ENCODE data around the gene LRMDA.

LRMDA gene

DNA sequence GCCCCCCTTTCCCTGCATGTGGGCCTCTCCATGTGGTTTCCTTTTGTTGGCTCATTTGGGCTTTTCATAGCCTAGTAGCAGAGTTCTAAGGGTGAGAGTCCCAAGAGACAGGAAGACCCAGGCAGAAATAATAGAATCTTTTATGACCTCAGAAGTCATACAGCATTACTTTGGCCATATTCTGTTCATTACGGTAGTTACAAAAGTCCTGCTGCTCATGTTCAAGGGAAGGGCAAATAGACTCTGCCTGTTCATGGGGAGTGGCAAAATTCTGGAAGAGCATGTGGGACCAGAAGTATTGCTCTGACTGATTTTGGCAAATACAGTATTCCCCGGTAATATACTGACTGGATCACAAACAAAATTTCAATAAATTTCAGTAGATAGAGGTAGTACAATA, 910.3 kb downstream of the LRMDA start:
- DNase-seq (ENCODE audit: extremely low read depth, low read depth), result no peak
- TF ChIP-seq, protein P1, sequence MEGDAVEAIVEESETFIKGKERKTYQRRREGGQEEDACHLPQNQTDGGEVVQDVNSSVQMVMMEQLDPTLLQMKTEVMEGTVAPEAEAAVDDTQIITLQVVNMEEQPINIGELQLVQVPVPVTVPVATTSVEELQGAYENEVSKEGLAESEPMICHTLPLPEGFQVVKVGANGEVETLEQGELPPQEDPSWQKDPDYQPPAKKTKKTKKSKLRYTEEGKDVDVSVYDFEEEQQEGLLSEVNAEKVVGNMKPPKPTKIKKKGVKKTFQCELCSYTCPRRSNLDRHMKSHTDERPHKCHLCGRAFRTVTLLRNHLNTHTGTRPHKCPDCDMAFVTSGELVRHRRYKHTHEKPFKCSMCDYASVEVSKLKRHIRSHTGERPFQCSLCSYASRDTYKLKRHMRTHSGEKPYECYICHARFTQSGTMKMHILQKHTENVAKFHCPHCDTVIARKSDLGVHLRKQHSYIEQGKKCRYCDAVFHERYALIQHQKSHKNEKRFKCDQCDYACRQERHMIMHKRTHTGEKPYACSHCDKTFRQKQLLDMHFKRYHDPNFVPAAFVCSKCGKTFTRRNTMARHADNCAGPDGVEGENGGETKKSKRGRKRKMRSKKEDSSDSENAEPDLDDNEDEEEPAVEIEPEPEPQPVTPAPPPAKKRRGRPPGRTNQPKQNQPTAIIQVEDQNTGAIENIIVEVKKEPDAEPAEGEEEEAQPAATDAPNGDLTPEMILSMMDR (IDR thresholded peaks at IDR 0.05; ENCODE audit: low read depth, low read length), result no peak

DNA sequence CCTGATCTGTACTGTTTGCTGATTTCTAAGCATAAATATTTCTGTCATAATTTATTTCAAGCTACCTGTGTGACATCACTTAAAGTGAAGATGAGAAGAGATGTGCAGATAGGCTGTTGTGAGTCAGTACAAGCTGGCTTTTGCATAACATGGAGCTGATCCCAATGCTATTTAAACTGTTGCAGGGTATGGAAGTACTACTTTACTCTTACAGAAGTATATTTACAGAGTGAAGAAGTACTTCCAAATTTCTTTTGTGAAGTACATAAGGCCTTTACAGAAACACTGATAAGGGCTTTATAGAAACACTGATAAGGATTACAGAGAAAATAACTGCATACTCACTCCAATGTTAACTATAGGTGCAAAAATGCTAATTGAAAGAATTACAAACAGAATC, 911.6 kb downstream of the LRMDA start:
- DNase-seq (ENCODE audit: extremely low read depth, low read depth), result no peak
- TF ChIP-seq, protein P1 (IDR thresholded peaks at IDR 0.05; ENCODE audit: low read depth, low read length), result no peak

DNA sequence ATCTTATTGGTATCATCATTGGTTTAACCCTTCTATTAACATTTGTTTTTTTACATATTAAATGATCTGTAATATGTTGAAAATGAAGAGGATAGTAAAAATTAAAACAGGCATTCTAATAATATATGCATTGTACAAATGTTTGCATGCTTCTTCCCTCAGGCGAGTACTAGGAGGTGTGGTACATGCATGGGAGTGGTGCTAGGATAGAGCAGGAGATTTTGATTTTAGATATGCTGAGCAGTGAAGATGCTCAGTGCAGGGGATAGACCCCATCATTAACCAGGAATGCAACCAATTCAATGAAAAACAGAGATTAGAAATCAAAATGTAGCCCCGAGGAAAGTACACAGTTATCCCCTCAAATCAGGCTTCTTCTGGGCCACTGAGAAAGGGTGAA, 916.4 kb downstream of the LRMDA start:
- no peak for DNase-seq (ENCODE audit: extremely low read depth, low read depth)

DNA sequence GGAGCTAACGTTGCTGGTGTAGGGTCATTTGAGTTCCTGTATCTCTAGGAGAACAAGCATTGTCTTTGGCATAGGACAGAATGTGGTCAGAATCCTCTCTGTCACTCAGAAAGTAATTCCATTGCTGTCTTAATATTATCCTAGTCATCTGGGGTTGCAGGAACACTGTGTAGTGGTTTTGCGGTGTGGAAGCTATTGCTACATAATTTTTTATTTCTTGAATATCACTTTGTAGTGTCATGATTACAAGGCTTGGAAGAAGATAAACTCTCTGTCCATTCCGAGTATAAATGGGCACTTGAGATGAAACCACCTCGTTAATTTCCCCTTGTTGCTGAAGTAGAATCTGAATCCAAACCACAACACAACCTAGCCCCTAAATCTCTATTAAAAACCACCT, 919.2 kb downstream of the LRMDA start:
- no peak for DNase-seq (ENCODE audit: extremely low read depth, low read depth)
- TF ChIP-seq, protein P1 (IDR thresholded peaks at IDR 0.05; ENCODE audit: low read depth, low read length), result no peak

More for the DNA sequence above, 916.4 kb downstream of the LRMDA start:
- TF ChIP-seq, protein P1 (IDR thresholded peaks at IDR 0.05; ENCODE audit: low read depth, low read length), result no peak

DNA sequence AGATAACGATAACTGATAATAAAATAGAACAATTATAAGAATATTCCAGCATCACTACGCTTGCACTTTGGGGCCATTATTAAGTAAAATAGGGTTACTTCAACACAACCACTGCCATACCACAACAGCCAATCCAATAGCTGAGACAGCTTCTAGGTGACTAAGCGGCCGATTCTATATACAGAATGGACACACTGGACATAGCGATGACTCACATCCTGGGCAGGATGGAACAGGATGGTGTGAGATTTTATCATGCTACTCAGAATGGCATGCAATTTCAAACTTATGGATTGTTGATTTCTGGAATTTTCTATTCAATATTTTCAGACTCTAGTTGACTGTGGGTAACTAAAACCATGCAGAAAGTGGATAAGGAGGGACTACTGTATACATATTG, 920.9 kb downstream of the LRMDA start:
- DNase-seq (ENCODE audit: extremely low read depth, low read depth), result no peak
- TF ChIP-seq, protein P1 (IDR thresholded peaks at IDR 0.05; ENCODE audit: low read depth, low read length), result no peak

DNA sequence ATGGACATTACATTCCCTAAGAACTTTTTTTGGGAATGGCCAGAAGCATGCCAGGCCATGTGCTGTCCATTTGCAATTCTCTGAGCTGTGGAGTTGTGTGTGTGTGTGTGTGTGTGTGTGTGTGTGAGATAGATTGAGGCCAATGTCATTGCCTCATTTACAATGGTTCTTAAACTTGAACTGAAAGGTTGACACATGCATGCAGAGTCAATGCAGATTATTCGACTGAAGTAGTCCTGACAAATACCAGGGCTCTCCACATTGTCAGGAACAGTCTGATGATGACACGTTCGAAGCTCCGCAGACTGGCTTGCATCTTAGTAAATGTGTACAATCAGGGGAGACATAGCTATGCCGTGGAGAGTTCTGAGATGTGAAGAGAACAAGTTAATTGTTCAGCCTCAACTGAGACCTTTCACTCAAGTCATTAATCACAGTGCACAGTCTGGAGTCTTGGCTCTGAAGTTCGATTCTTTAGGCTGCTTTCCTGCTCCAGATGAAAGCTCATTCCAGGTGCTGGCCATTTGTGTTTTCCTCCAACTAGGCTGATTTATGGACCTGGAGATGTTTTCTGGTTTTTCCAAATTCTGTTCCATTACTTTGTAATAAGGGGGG, 921.9 kb downstream of the LRMDA start:
- TF ChIP-seq, protein P1 (IDR thresholded peaks at IDR 0.05; ENCODE audit: low read depth, low read length), result no peak
- DNase-seq (ENCODE audit: extremely low read depth, low read depth), result no peak

DNA sequence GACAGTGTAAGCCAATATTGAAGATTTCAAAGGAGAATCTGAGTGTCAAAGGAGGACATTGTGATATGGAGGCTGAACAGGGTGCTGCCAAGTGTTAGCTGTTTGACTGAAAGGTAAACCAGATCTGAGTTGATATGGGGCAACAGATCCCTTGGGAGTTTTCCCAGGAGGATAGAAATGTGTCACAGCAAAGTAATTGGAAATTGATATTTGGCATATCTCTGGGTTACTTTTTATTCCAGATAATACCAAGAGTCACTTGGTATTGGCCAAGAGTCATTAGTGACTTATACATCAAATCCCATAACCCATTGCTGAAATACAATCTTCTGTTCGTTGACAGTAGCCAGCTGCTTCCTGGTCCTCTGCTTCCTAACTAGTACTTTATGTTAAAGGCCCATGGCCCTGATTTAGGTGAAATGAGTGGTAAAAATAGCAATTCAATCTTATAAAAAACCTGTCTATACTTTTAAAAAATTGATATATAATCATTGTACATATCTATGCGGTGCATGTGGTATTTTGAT, 922.9 kb downstream of the LRMDA start:
- TF ChIP-seq, protein P1 (IDR thresholded peaks at IDR 0.05; ENCODE audit: low read depth, low read length), result no peak

More for the DNA sequence above, 922.9 kb downstream of the LRMDA start:
- DNase-seq (ENCODE audit: extremely low read depth, low read depth), result no peak

All from AG09319 (cell line).